SK-N-MC (cell line): ENCODE measurements around the gene RNF113B.

Experiments
- EZH2 ChIP-seq: fragments of 200-600 bp; sonication (generic); IDR thresholded peaks from one replicate; pipeline ENCODE4 v1.6.1; 2017; ENCODE audit warnings: antibody characterized with exemption
- POLR2AphosphoS5 ChIP-seq: IDR thresholded peaks from 2 replicates; pipeline ENCODE4 v1.6.1; 2012; ENCODE audit warnings: mild to moderate bottlenecking, low read depth, low read length, borderline replicate concordance

DNA sequence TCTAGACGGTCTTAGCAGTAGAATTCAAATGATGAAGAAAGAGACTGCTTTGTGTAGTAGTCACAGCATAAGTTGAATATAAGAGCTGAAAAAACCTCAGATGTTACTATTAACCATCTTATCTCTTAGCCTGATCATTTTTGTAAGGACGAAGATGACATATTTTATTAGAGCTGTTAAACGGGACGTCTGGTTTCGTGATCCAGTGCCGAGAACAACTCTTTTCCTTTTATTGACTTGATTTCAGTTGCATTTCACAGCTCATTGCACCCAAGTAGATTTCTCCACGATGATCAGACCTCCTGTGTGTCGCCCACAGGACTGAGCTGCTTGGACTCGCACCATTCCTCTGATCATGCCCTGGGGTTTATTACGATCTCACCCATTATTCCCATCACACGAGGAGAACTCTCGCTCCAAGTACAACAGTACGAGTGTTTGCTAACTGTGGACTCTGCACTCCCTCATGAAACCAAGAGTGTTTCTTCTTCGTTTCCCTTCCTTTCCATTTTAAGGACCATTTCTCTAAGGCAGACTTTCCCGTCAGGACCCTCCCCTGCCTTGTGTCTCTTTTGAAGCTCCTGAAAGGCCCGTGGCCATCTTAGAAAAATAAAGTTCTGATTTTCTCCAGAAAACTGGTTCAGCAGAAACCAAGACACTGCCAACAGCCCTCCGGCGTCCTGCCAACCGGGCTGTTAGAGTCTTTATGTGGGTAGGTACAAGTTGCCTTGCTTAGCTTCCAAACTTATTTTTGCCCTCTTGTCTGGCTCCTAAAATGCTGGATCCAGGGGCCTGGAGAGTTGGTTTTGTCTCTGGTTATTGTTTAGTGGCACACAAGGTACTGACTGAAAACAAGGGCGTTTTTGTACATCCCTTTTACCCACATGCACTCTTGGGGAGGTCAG is 48.2 kb upstream of the RNF113B start:
- TF ChIP-seq EZH2 (no peak), POLR2AphosphoS5 (no peak)
